IPS-NIHi7 (cell line): ENCODE results near the gene KLHL17.
"Not testable (repeated sequence)": the region's sequence is repeated elsewhere in the genome, so short reads cannot be mapped to it uniquely, and the experiment has no call there.

Source experiments
- DNase-seq: peaks from one replicate; pipeline ENCODE4 v3.0.0; 2012; ENCODE audit warnings: mixed read lengths; ENCODE audit errors: extremely low spot score

KLHL17 gene

GRCh38 chr1:999725-1000356, 39.5 kb downstream of the KLHL17 start, which contains the start of gene HES4:
HES4 (minus strand) TSS chr1:1000097; CDS start chr1:999973, 124 bp downstream.
- peak; percentile 81 for DNase-seq

- no peak for DNase-seq
Observed at GRCh38 chr1:1000357-1001056, 40.1 kb downstream of the KLHL17 start.

GRCh38 chr1:1001057-1001783, 40.8 kb downstream of the KLHL17 start:
- no peak for DNase-seq

GRCh38 chr1:1003618-1004419, 43.4 kb downstream of the KLHL17 start:
- no peak for DNase-seq

DNA sequence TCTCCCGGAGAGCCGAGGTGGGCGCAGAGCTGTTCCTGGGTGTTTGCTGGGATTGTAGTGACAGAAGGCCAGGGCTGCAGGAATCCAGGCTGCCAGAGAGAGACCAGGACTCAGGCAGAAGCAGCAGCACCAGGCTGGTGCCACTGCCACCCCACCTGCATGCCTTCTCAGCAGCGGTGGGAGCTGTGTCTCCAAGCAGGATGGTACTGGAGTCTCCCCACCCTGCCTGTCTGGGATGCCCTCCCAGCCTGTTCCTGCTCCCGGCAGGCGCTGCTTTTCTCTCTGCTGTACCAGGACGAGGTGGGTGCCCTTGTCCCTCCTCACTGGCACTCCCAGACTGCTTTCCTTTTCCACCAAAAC, 44.0 kb downstream of the KLHL17 start:
- no peak for DNase-seq

DNA sequence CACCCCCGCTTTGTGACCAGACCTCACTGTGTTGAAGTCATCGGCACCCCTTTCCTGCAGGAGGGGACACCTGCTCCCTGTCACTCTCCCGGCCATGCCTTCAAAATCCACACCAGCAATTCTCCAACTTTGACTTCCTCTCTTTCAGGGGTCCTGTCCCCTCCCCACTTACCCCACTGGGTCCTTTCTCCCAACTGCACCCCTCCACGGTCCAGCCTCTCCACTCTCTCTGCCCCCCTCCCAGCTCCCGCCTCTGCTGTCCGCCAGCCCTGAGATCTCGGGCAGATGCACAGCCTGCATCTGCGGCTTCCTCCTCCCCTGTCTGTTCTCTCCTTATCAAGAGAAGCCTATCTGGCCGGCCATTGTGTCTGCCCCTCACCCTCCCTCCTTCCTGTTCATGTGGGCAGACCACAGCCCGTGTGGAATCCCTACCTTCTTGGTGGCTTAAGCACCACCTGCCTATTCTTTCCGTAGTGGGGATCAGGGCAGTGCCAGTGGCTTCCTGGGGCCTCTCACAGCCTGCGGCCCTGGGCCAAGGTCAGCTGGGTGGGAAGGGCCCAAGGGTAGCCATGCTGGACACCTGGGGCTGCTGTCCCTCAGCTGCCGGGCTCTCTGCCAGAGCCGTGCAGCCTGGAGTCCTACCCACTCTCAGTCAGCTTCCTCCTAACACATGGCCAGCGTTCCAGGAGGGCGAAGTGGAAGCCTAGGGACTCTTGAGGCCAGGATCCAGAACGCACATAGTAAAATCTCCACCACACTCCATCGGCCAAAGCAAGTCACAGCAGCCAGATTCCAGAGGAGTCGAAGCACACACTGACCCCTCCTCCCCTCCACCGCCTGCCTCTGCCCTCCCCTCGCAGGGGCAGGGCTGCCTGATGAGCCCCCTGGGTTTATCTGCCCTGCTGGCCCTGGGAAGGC, 44.7 kb downstream of the KLHL17 start:
- DNase-seq = no peak

- DNase-seq = no peak
Observed at GRCh38 chr1:1005774-1006304, 45.5 kb downstream of the KLHL17 start.

- DNase-seq = no peak
Observed at GRCh38 chr1:1006305-1007159, 46.1 kb downstream of the KLHL17 start.

GRCh38 chr1:1010131-1010530, 49.7 kb downstream of the KLHL17 start:
- not testable (repeated sequence) for DNase-seq

DNA sequence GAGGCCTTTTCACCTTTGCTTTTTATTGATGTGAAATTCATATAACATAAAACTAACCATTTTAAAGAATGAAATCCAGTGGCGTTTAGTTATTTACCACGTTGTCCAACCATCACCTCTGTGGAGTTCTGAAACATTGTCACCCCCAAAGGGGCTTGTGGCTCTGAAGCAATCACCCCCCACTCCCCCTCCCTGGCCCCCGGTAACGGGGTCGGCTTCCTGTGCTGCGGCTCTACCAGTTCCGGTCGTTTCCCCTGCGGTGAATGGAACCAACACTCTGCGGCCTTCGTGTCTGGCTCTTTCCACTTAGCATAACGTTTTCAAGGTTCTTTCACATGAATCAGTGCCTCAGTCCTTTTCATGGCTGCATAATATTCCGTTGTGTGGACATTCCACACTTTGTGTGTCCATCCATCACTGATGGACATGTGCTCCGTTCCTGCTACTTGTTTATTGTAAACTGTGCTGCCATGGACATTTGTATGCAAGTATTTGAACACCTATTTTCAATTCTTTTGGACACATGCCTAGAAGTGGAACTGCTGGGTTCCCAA, 51.1 kb downstream of the KLHL17 start:
- DNase-seq = no peak

GRCh38 chr1:1012736-1013104, 52.3 kb downstream of the KLHL17 start:
- DNase-seq = not testable (repeated sequence)

DNA sequence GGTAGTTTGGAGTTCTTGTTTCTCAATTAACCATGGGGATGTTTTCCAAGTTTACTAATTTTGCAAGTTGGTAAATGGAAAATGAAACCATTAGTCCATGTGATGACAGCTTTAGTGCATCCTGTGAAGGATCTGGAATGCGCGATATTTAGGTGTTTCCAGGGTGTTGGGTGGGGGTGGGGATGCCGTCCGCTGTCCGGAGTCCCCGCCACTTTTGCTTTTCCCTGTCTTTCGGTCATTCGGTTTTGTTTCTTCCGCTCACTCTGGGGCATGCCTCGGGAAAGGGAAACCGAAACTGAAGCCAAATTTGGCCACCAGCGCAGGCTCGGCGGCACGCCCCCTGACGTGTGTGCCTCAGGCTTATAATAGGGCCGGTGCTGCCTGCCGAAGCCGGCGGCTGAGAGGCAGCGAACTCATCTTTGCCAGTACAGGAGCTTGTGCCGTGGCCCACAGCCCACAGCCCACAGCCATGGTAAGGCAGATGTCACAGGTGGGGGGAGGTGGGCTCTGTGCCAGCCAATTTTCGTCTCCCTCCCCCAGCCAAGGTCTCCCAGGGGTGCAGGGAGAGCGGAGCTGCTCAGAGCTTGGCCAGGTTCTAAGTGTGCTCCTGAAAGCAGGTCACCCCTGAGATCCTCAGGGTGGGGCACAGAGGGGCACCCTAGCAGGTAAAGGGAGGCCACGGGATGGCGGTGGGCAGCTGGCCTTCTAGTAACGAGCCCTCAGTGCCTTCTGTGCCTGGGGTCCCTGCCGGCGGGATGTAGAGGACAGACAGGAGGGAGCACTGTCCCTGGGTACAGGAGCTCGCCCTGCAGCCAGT, 52.9 kb downstream of the KLHL17 start, which contains the start of gene ISG15:
Gene ISG15, plus strand, starts transcription at position 393 of the 817 bp plus-strand sequence. Its CDS starts 77 bp downstream, at position 470.
- DNase-seq = peak; percentile 63

GRCh38 chr1:1013922-1014648, 53.7 kb downstream of the KLHL17 start:
- DNase-seq = no peak

DNA sequence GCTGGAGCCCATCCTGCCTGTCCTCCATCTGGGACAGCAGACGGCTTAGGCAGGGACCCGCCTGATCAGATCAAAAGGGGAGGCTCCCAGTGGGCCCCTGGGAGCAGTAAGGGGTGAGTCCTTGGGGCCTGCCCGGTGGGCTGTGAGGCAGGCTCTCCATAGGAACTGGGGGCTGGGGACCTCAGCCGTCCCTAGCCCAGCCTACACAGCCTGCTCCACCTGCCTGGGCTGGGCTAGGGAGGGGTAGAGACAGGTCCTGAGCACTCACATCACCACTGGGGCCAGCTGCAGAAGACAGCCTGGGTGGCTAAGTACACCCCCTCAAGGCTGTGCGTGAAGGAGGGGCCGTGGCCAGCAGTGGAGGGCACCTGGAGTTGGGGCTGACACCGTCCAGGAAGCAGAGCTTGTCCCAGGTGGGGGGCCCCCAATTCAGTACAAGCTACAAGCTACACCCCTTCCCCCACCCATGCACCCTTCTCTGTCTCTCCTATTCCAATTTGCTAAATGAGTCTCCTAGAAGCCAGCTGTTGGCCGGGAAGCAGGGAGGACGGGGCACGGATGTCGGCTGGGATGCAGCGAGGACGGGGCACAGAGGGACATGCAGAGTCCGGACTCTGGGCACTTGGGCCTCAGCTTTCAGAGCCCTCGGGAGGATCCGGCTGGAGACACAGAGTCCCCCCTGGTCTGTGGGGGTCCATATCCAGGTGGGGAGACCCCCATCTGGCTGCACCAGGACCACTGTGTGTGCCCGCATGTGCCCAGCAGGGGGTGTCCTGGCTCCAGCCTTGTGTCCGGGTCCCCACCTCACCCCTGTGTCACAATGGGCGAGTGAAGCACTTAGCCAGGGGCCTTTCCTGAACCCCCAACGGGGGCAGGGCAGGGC, 54.7 kb downstream of the KLHL17 start:
- DNase-seq = no peak
